B cell (primary cell): ENCODE data around the gene PNMA5.
"Not testable (repeated sequence)": the region's sequence is repeated elsewhere in the genome, so short reads cannot be mapped to it uniquely, and the experiment has no call there.

ENCODE experiments used
- EZH2 ChIP-seq: IDR thresholded peaks from 2 replicates; pipeline ENCODE4 v1.6.1; 2012; ENCODE audit warnings: borderline replicate concordance, low read depth, mild to moderate bottlenecking, moderate library complexity, low read length; ENCODE audit not compliant: insufficient read depth, poor library complexity, severe bottlenecking
- TF ChIP-seq, protein P1 (sequence below): fragments of 200-600 bp; IDR thresholded peaks from one replicate; pipeline ENCODE4 v1.8.0; 2022; ENCODE audit warnings: antibody characterized with exemption, mild to moderate bottlenecking

DNA sequence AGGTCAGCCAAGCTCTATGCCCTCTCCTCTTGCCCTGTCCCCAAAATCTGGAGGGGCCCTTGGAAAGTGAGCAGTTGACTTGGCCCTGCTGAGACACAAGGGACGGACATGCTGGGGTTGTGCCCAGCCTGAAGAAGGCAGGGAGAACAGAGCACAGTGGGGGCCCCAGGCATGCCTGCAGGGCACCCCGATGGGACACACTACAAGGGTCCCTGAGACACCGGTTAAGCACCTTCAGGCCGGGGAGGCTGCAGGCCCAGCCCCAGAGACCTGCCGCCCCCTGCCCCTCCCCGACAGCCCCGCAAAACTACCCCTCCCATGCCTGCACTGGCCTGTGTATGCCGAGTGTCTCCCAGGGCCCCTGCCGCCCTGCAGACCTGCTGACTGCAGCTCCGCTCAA lies 6.8 kb downstream of the PNMA5 start:
- TF ChIP-seq, protein P1, sequence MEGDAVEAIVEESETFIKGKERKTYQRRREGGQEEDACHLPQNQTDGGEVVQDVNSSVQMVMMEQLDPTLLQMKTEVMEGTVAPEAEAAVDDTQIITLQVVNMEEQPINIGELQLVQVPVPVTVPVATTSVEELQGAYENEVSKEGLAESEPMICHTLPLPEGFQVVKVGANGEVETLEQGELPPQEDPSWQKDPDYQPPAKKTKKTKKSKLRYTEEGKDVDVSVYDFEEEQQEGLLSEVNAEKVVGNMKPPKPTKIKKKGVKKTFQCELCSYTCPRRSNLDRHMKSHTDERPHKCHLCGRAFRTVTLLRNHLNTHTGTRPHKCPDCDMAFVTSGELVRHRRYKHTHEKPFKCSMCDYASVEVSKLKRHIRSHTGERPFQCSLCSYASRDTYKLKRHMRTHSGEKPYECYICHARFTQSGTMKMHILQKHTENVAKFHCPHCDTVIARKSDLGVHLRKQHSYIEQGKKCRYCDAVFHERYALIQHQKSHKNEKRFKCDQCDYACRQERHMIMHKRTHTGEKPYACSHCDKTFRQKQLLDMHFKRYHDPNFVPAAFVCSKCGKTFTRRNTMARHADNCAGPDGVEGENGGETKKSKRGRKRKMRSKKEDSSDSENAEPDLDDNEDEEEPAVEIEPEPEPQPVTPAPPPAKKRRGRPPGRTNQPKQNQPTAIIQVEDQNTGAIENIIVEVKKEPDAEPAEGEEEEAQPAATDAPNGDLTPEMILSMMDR, result not testable (repeated sequence)
- TF ChIP-seq EZH2, result not testable (repeated sequence)
